Right lobe of liver (tissue), 6 donors: Measurements from ENCODE around the gene PRSS8. TPM values are rescaled to one million over a fixed set of nuclear protein-coding genes. Genes with fewer than 3 reads are reported as not detected.
A peak's percentile ranks its signal among the peaks of the same experiment; 100 is the strongest.
"Not testable (repeated sequence)": the region's sequence is repeated elsewhere in the genome, so short reads cannot be mapped to it uniquely, and the experiment has no call there.

Source experiments
- ATAC-seq, 4 donors: fragments of 200-7000 bp; cut with Tn5 transposase; one replicate each; pipeline ENCODE4 v1.9.1; 2020; ENCODE audit warnings: mild to moderate bottlenecking in 4 of 4, moderate library complexity in 4 of 4
- DNase-seq, 3 donors: peaks; one replicate each; pipeline ENCODE4 v3.0.0-alpha.2; 2020
- H3K27ac ChIP-seq, 3 donors: fragments of 200-600 bp; one replicate each; pipeline ENCODE4 v1.8.0; 2022
- H3K27me3 ChIP-seq, 2 donors: fragments of 200-600 bp; one replicate each; pipeline ENCODE4 v1.8.0; 2022
- H3K36me3 ChIP-seq, 4 donors: fragments of 200-600 bp; sonication (generic) in 1 of 4; one replicate each; pipeline versions ENCODE4 v1.5.1 to v1.8.0; 2017 to 2022; ENCODE audit warnings: control low read depth in 1 of 4
- H3K4me1 ChIP-seq, 4 donors: fragments of 200-600 bp; sonication (generic) in 1 of 4; one replicate each; pipeline versions ENCODE4 v1.5.1 to v1.8.0; 2017 to 2022; ENCODE audit warnings: control low read depth in 1 of 4
- H3K4me3 ChIP-seq, 3 donors: fragments of 200-600 bp; one replicate each; pipeline ENCODE4 v1.8.0; 2022
- H3K9me3 ChIP-seq, 4 donors: fragments of 200-600 bp; sonication (generic) in 1 of 4; one replicate each; pipeline versions ENCODE4 v1.5.1 to v1.8.0; 2017 to 2022; ENCODE audit warnings: control low read depth in 1 of 4
- CTCF ChIP-seq, 4 donors: fragments of 200-600 bp in 3 of 4; fragments of 450-650 bp in 1 of 4; IDR thresholded peaks; one replicate each; pipeline versions ENCODE4 v1.5.1 to v1.8.0; 2016 to 2022; ENCODE audit warnings: antibody characterized with exemption in 4 of 4, mild to moderate bottlenecking in 2 of 4
- POLR2A ChIP-seq: fragments of 450-650 bp; IDR thresholded peaks from one replicate; pipeline ENCODE4 v1.6.1; 2017; ENCODE audit warnings: antibody characterized with exemption, mild to moderate bottlenecking
- WGBS: methylation state at CpG from one replicate; pipeline ENCODE4 v1.1.6; 2018; ENCODE audit warnings: low coverage, low lambda C conversion rate; ENCODE audit not compliant: insufficient coverage; ENCODE audit errors: missing lambda C conversion rate; 5-methylcytosine and 5-hydroxymethylcytosine counted together
- intact Hi-C, 2 donors: fragments of 100-400 bp; cut with DNase I; formaldehyde crosslinking; loops; one replicate each; pipeline versions ENCODE4 v1.11.2 to v1.14.1; 2022
- total RNA-seq, 6 experiments: library from RNA; depleted of rRNA in 2 of 6; stranded (reverse); fragments of >200 nt in 2 of 6; fragmentation: NEBNext Ultra II Directional in 3 of 6; extraction: Animal tissue kit (Norgen Biotek cat#: 25700) in 3 of 6; gene quantifications; one replicate each; pipeline versions ENCODE4 v1.1.0 to v1.2.4, GENCODE V29; 2016 to 2023
- donor health status: DM: no; HTN: yes; CAD: no.
- donor health status: DM: no; HTN: no; CAD: no.
- donor health status: DM: no; HTN: no; CAD: no.
- donor health status: DM: no; HTN: yes; CAD: no.
- donor health status: DM: no; HTN: yes; CAD: no.

Gene PRSS8
- total RNA-seq, 6 experiments from 2014 or later, result 5.6 to 20.0 (median 13.1) TPM

GRCh38 chr16:31168848-31169247, 33.3 kb upstream of the PRSS8 start:
- Histone ChIP-seq H3K9me3 (no peaks in the 10 kb centered on the region), H3K4me1 (no peaks in the 10 kb centered on the region), H3K27me3 (no peaks in the 10 kb centered on the region), H3K27ac (no peak overlapping the region), H3K4me3 (no peak overlapping the region), H3K36me3 (no peaks in the 10 kb centered on the region)
- ATAC-seq (peak; percentile 64 to 89 (median 80)), DNase-seq (no peak)
- intact Hi-C loops, result no loop called here
- 26% methylated on average over 2 of the region's 2 CpGs for WGBS
- TF ChIP-seq CTCF (IDR thresholded peaks at IDR 0.05) (no peak), POLR2A (no peak)

- TF ChIP-seq POLR2A (no peak), CTCF (IDR thresholded peaks at IDR 0.05) (no peak)
- ATAC-seq (no peak), DNase-seq (no peak)
- H3K27ac ChIP-seq, result no peak overlapping the region
- 85% methylated on average over 8 of the region's 8 CpGs for WGBS
- H3K36me3 ChIP-seq, result no peaks in the 10 kb centered on the region
- H3K4me1 ChIP-seq, result no peaks in the 10 kb centered on the region
- H3K27me3 ChIP-seq, result no peaks in the 10 kb centered on the region
- no peaks in the 10 kb centered on the region for H3K9me3 ChIP-seq
- intact Hi-C loops, result no loop called here
- H3K4me3 ChIP-seq, result no peak overlapping the region
Measured at GRCh38 chr16:31167315-31167714, 31.8 kb upstream of the PRSS8 start.

- ATAC-seq (peak; percentile 36 to 59 (median 50)), DNase-seq (no peak)
- TF ChIP-seq POLR2A, result no peak
- TF ChIP-seq CTCF (IDR thresholded peaks at IDR 0.05), result no peak
- no peaks in the 10 kb centered on the region for H3K27me3 ChIP-seq
- no peak overlapping the region for H3K4me3 ChIP-seq
- 26% methylated on average over 5 of the region's 8 CpGs for WGBS
- H3K36me3 ChIP-seq, result no peaks in the 10 kb centered on the region
- no peaks in the 10 kb centered on the region for H3K9me3 ChIP-seq
- H3K27ac ChIP-seq, result no peak overlapping the region
- intact Hi-C loops, result no loop called here
- no peaks in the 10 kb centered on the region for H3K4me1 ChIP-seq
Measured at GRCh38 chr16:31157136-31157535, 21.6 kb upstream of the PRSS8 start.

GRCh38 chr16:31150976-31151375, 15.4 kb upstream of the PRSS8 start:
- H3K9me3 ChIP-seq, H3K4me3 ChIP-seq, DNase-seq, H3K36me3 ChIP-seq, intact Hi-C loops, ATAC-seq, H3K27ac ChIP-seq, H3K4me1 ChIP-seq, H3K27me3 ChIP-seq: not testable (repeated sequence)
- 58% methylated on average over 5 of the region's 6 CpGs for WGBS

- Histone ChIP-seq H3K9me3 (no peaks in the 10 kb centered on the region), H3K27me3 (no peaks in the 10 kb centered on the region), H3K27ac (no peak within 1 kb of the TSS), H3K4me1 (no peaks in the 10 kb centered on the region), H3K36me3 (no peaks in the 10 kb centered on the region), H3K4me3 (no peak within 1 kb of the TSS)
- intact Hi-C loops, result no loop called here
- 83% methylated on average over 1 of the region's 11 CpGs for WGBS
- ATAC-seq, result peak in 2 of 4 donors; percentile 8 to 10
- no peak for DNase-seq
- no peak for TF ChIP-seq CTCF (IDR thresholded peaks at IDR 0.05)
Measured at GRCh38 chr16:31149894-31150890, 14.7 kb upstream of the PRSS8 start, which contains the start of gene PRSS36. Gene PRSS36 (minus strand): TSS chr16:31150066. CDS start chr16:31150035, 31 bp downstream.
